Umbilical cord (tissue), 2 donors: ENCODE results near the gene UGCG. TPM values are rescaled to one million over a fixed set of nuclear protein-coding genes. Genes with fewer than 3 reads are reported as not detected.

Experiments used
- DNase-seq: peaks from one replicate; pipeline ENCODE4 v3.0.0-alpha.2; 2015; ENCODE audit warnings: low spot score
- total RNA-seq: library from RNA; depleted of rRNA; stranded (reverse); fragments of >200 nt; gene quantifications from one replicate; pipeline ENCODE4 v1.2.3, GENCODE V29; 2014; ENCODE audit warnings: low replicate concordance; ENCODE audit not compliant: insufficient read depth

Gene UGCG
- total RNA-seq, 1 donor from 2014 or later = 61.6 TPM

DNA sequence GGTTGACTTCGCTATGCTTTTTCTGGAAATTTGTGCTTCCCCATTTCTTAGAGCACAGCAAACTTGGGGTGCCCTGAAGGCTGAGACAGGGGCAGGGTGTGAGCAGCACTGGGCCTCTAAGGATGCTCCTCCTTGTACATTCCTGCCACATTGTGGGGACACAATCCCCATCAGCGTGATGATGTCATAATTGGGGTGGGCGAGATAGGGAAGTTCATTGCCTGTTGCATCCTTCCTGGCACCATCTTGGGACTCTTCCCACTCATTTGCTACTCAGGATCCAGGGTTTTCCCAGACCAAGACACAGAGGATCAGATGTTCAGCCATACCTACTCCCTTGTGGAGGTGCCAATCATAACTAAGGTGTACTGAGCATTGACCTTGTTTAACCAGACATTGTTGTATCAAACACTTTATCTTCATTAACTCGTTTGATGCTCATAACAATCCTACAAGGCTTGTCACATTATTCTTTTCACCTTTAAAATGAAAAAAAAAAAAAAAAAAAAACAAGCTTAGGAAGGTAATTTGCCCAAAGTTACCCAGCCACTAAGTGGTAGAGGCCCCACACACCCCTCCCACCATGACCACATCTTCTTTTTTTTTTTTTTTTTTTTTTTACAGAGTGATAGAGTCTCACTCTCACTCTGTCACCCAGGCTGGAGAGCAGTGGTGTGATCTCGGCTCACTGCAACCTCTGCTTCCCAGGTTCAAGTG lies 87.6 kb downstream of the UGCG start:
- no peak for DNase-seq

Other genes with a start within 250 kb of the UGCG start
- 47.9 TPM for gene GNG10, start 235.2 kb upstream of the UGCG start, total RNA-seq
- gene SHOC1, start 101.9 kb upstream of the UGCG start, total RNA-seq = 3.6 TPM